ENCODE results near the gene TANGO2. TPM values are rescaled to one million over a fixed set of nuclear protein-coding genes. Genes with fewer than 3 reads are reported as not detected.

Gene TANGO2
- total and polyA plus RNA-seq, 2 of the 8 experiments (the other 6 are each of a cell fraction or from before 2014, with no cell fraction given): 10.1 to 18.4 TPM

GRCh38 chr22:20056696-20057386, 35.9 kb downstream of the TANGO2 start (continued):
- TF ChIP-seq CTCF (IDR thresholded peaks at IDR 0.05; ENCODE audit: control extremely low read depth in 1 of 3, insufficient read depth in 1 of 3, low read depth in 1 of 3, low read length in 3 of 3): no peak
- TF ChIP-seq HDAC6 (IDR thresholded peaks at IDR 0.05; ENCODE audit: low read depth, low read length): no peak
- TF ChIP-seq ZNF274 (IDR thresholded peaks at IDR 0.05; ENCODE audit: borderline replicate concordance, extremely low read depth, low read length): no peak
- no peak for TF ChIP-seq YY1 (IDR thresholded peaks at IDR 0.05; ENCODE audit: low read depth, low read length)
- TF ChIP-seq POLR2AphosphoS5 (IDR thresholded peaks at IDR 0.05; ENCODE audit: low read depth, low read length): no peak
- TF ChIP-seq FOSL1 (IDR thresholded peaks at IDR 0.05; ENCODE audit: insufficient read depth, low read depth, low read length): no peak
- TF ChIP-seq TCF12 (IDR thresholded peaks at IDR 0.05; ENCODE audit: low read depth, low read length): no peak
- TF ChIP-seq CHD1 (IDR thresholded peaks at IDR 0.05; ENCODE audit: low read depth, low read length): no peak
- no peak for TF ChIP-seq SP4 (IDR thresholded peaks at IDR 0.05; ENCODE audit: low read length)
- TF ChIP-seq MAX (IDR thresholded peaks at IDR 0.05): no peak
- no peak for TF ChIP-seq SIRT6 (IDR thresholded peaks at IDR 0.05; ENCODE audit: low read length)

Measured in H1 (cell line).